ENCODE results near the gene ADCY4.
"Not testable (repeated sequence)": the region's sequence is repeated elsewhere in the genome, so short reads cannot be mapped to it uniquely, and the experiment has no call there.

ADCY4 gene

GRCh38 chr14:24330973-24331674 is 3.7 kb downstream of the ADCY4 start:
- no peak overlapping the region for H3K4me3 ChIP-seq (ENCODE audit: low read depth, low read length)
- DNase-seq (ENCODE audit: low read depth) = no peak
- TF ChIP-seq CTCF (IDR thresholded peaks at IDR 0.05; ENCODE audit: low read depth, low read length) = no peak
- no peak for TF ChIP-seq POLR2A (IDR thresholded peaks at IDR 0.05; ENCODE audit: extremely low read depth, insufficient read length)
- TF ChIP-seq, protein P1, sequence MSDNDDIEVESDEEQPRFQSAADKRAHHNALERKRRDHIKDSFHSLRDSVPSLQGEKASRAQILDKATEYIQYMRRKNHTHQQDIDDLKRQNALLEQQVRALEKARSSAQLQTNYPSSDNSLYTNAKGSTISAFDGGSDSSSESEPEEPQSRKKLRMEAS (IDR thresholded peaks at IDR 0.05; ENCODE audit: low read depth, low read length) = no peak
- no peak for TF ChIP-seq MYC (IDR thresholded peaks at IDR 0.05; ENCODE audit: low read depth, low read length)

GRCh38 chr14:24329736-24330135 is 5.1 kb downstream of the ADCY4 start:
- DNase-seq (ENCODE audit: low read depth) = peak; percentile 53
- no peak overlapping the region for H3K4me3 ChIP-seq (ENCODE audit: low read depth, low read length)
- TF ChIP-seq MYC (IDR thresholded peaks at IDR 0.05; ENCODE audit: low read depth, low read length) = no peak
- TF ChIP-seq, protein P1 (IDR thresholded peaks at IDR 0.05; ENCODE audit: low read depth, low read length) = 0 out of 2 replicates have a peak, but pooled peaks have one; percentile 19

- DNase-seq (ENCODE audit: low read depth) = peak; percentile 54
- TF ChIP-seq MYC (IDR thresholded peaks at IDR 0.05; ENCODE audit: low read depth, low read length) = no peak
- TF ChIP-seq POLR2A (IDR thresholded peaks at IDR 0.05; ENCODE audit: extremely low read depth, insufficient read length) = no peak
- TF ChIP-seq, protein P1 (IDR thresholded peaks at IDR 0.05; ENCODE audit: low read depth, low read length) = no peak
- no peak overlapping the region for H3K4me3 ChIP-seq (ENCODE audit: low read depth, low read length)
Measured at GRCh38 chr14:24329073-24329663, 5.7 kb downstream of the ADCY4 start.

- peak; percentile 32 for DNase-seq (ENCODE audit: low read depth)
- H3K4me3 ChIP-seq (ENCODE audit: low read depth, low read length) = not testable (repeated sequence)
Measured at GRCh38 chr14:24327914-24328313, 7.0 kb downstream of the ADCY4 start.

GRCh38 chr14:24327303-24327702 is 7.6 kb downstream of the ADCY4 start:
- TF ChIP-seq MYC (IDR thresholded peaks at IDR 0.05; ENCODE audit: low read depth, low read length) (no peak), POLR2A (IDR thresholded peaks at IDR 0.05; ENCODE audit: extremely low read depth, insufficient read length) (no peak), CTCF (IDR thresholded peaks at IDR 0.05; ENCODE audit: low read depth, low read length) (no peak)
- TF ChIP-seq, protein P1 (IDR thresholded peaks at IDR 0.05; ENCODE audit: low read depth, low read length) = no peak
- H3K4me3 ChIP-seq (ENCODE audit: low read depth, low read length) = no peak overlapping the region
- peak; percentile 54 for DNase-seq (ENCODE audit: low read depth)

GRCh38 chr14:24325963-24326362 is 8.9 kb downstream of the ADCY4 start:
- no peak overlapping the region for H3K4me3 ChIP-seq (ENCODE audit: low read depth, low read length)
- DNase-seq (ENCODE audit: low read depth) = no peak
- TF ChIP-seq MYC (IDR thresholded peaks at IDR 0.05; ENCODE audit: low read depth, low read length) = no peak
- TF ChIP-seq, protein P1 (IDR thresholded peaks at IDR 0.05; ENCODE audit: low read depth, low read length) = no peak
- no peak for TF ChIP-seq POLR2A (IDR thresholded peaks at IDR 0.05; ENCODE audit: extremely low read depth, insufficient read length)
- TF ChIP-seq CTCF (IDR thresholded peaks at IDR 0.05; ENCODE audit: low read depth, low read length) = no peak

DNA sequence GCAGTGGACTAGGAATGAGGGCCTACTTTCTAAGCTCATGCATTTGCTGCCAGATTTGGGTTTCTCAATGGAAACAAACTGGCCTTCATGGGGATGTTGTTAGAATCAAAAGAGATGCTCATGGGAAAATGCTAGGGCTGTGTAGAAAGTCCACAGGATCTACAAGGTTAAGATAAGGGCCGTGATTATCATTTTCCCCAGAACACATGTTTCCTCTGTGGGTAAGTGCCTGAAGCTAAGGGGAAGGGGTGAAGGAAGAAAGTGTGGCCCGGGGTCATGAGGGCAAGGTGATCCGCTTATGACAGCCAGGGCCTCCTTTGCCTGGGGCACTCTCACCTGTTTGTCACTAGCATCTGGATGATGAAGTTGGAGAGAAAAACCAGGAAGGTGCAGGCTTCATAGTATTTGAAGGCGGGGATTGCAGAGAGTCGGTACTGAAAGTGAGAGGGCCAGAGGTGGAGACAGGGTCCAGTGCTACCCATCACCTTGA is 9.8 kb downstream of the ADCY4 start:
- no peak overlapping the region for H3K4me3 ChIP-seq (ENCODE audit: low read depth, low read length)
- DNase-seq (ENCODE audit: low read depth) = no peak
- TF ChIP-seq, protein P1 (IDR thresholded peaks at IDR 0.05; ENCODE audit: low read depth, low read length) = no peak
- TF ChIP-seq CTCF (IDR thresholded peaks at IDR 0.05; ENCODE audit: low read depth, low read length) = no peak
- TF ChIP-seq POLR2A (IDR thresholded peaks at IDR 0.05; ENCODE audit: extremely low read depth, insufficient read length) = no peak
- no peak for TF ChIP-seq MYC (IDR thresholded peaks at IDR 0.05; ENCODE audit: low read depth, low read length)
